Fibroblast of the aortic adventitia (primary cell): ENCODE data around the gene SYNGR3. TPM values are rescaled to one million over a fixed set of nuclear protein-coding genes. Genes with fewer than 3 reads are reported as not detected.
A peak's percentile ranks its signal among the peaks of the same experiment; 100 is the strongest.

Experiments
- DNase-seq: peaks from one replicate; pipeline ENCODE4 v3.0.0-alpha.2; 2010; ENCODE audit warnings: low read depth
- H3K4me3 ChIP-seq: 2 replicates; pipeline ENCODE4 v1.5.1; 2011; ENCODE audit warnings: low read depth, mild to moderate bottlenecking, control low read depth, low read length, moderate library complexity
- CTCF ChIP-seq: IDR thresholded peaks from 2 replicates; pipeline ENCODE4 v1.5.1; 2011; ENCODE audit warnings: mild to moderate bottlenecking, low read length, control low read depth, inconsistent platforms; ENCODE audit not compliant: insufficient read depth
- total RNA-seq: library from RNA; depleted of rRNA; stranded (reverse); fragments of >200 nt; gene quantifications from 2 replicates; pipeline ENCODE4 v1.2.3, GENCODE V29; 2012; ENCODE audit warnings: low replicate concordance

Gene SYNGR3
- total RNA-seq, 1 donor: 1.4 TPM

- DNase-seq: no peak
- no peak for TF ChIP-seq CTCF
- no peak overlapping the region for H3K4me3 ChIP-seq
Measured at GRCh38 chr16:2037647-2038381, 48.0 kb downstream of the SYNGR3 start.

GRCh38 chr16:2038382-2039231 lies 48.8 kb downstream of the SYNGR3 start:
- no peak for DNase-seq
- TF ChIP-seq CTCF: no peak
- no peak overlapping the region for H3K4me3 ChIP-seq

GRCh38 chr16:2039274-2040031 lies 49.7 kb downstream of the SYNGR3 start:
- no peak for TF ChIP-seq CTCF
- DNase-seq: peak; percentile 62
- H3K4me3 ChIP-seq: no peak overlapping the region

- DNase-seq: no peak
- no peak overlapping the region for H3K4me3 ChIP-seq
- TF ChIP-seq CTCF: no peak
Measured at GRCh38 chr16:2040041-2040786, 50.4 kb downstream of the SYNGR3 start.

- DNase-seq: no peak
- H3K4me3 ChIP-seq: no peak overlapping the region
- no peak for TF ChIP-seq CTCF
Measured at GRCh38 chr16:2040787-2041522, 51.2 kb downstream of the SYNGR3 start.
